Right renal cortex interstitium (tissue), 3 donors: ENCODE results near the gene CMTM7. TPM values are rescaled to one million over a fixed set of nuclear protein-coding genes. Genes with fewer than 3 reads are reported as not detected.
"Not testable (repeated sequence)": the region's sequence is repeated elsewhere in the genome, so short reads cannot be mapped to it uniquely, and the experiment has no call there.

Experiments used
- DNase-seq, 3 donors: peaks; one replicate each; pipeline ENCODE4 v3.0.0-alpha.2; 2013; ENCODE audit warnings: low read depth in 3 of 3, low spot score in 2 of 3
- polyA plus RNA-seq, 3 donors: library from polyadenylated mRNA; unstranded; fragments of 120-200 nt; gene quantifications; one replicate each; pipeline ENCODE4 v1.2.1, GENCODE V29; 2013; ENCODE audit not compliant: insufficient read length in 3 of 3

CMTM7 gene
- polyA plus RNA-seq, 3 donors: 42.3 to 47.7 (median 43.8) TPM

DNA sequence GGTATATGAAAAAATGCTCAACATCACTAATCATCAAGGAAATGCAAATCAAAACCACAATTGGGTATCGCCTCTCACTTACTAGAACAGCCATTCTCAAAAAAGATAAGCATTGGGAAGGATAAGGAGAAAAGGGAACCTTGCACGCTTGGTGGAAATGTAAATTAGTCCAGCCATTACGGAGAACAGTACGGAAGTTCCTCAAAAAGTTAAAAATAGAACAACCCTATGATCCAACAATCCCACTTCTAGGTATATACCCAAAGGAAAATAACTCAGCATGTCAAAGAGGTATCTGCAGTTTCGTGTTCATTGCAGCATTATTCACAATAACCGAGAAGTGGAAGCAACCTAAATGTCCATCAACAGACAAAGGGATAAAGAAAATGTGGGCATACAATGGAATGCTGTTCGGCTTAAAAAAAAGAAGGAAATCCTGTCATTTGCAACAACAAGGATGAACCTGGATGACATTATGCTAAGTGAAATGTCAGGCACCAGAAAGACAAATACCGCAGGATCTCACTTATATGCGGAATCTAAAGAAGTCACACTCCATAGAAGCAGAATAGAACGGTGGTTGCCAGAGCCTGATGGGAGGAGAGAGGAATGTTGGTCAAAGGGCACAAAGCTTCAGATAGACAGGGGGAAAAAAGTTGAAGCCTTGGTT lies 11.7 kb upstream of the CMTM7 start:
- no peak for DNase-seq

DNA sequence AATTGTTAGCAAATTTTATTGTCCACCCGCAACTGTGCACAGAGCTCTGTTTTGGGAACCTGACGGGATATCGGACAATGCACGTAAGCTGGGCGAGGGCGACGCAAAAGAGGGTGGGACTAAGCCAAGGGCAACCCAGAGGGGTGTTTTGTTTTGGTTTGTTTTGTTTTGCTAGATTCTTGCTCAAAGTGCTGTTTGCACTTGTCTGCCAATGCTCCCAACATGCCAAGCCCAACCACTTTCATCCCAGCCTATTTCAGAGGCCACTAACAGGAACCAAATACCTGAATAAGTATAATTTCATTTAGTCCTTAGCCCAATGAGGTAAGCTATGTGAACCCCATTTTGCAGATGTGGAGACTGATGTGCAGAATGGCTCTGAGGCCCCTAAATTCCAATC lies 9.7 kb upstream of the CMTM7 start:
- DNase-seq: no peak

GRCh38 chr3:32383136-32383711 lies 8.4 kb upstream of the CMTM7 start:
- DNase-seq: no peak

DNA sequence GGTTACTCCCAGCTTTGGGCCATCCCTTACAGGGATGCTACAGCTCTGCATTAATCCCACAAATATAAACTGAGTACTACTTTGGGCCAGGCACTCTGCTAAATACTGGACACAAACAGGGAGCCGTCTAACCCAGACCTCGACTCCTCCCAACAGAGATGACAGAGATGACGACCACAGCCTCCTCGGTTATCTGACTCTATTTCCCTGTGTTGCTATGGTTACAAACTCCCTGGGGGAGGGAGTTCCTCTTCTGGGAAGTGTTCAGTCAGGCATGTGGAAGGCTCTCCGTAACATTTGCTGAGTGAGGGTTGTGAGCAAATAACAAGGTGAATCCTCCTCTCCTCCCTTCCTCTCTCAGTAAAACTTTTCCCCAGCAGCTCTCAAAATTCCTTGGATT lies 6.7 kb upstream of the CMTM7 start:
- peak in 2 of 3 donors; percentile 69 to 73 for DNase-seq

- DNase-seq: no peak
These were observed 4.1 kb upstream of the CMTM7 start for GRCh38 chr3:32387512-32387911.

GRCh38 chr3:32389577-32389976 lies 2.1 kb upstream of the CMTM7 start:
- not testable (repeated sequence) for DNase-seq

DNA sequence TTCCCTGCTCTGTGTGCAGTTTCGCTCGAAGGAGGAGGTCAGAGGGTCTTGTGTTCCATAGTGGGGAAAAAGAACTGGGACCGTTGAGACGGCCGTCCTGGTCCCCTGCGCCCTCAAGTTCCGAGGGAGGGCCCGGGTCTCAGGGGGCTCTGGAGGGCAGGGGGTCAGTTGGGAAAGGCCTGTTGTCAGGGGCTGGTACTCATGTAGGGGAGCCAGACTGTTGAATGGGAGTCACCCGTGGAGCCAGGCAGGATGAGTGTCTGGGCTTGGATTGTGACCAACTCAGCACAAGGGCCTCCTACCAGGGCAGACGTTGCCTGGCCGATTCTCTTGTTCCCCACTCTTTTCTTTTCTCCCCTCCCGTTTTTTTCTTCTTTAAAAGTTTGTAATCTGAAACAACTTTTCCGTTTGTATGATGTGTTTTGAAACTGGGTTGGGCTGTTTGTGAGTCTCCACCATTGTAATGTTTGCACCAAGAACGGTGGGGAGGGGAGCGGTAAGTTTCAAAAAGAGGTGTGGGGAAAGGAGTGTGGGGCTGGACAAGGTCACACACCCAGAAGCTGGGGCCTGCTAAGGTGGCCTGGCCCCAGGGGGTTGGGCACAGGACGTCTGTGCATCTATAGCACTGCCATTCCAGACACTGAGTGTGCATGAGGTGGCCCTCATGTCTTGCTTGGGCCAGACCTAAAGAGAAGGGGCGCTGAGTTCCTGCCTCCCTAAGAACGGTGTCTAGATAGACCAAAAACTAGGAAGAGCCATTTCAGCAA lies 1.1 kb downstream of the CMTM7 start:
- DNase-seq: no peak

DNA sequence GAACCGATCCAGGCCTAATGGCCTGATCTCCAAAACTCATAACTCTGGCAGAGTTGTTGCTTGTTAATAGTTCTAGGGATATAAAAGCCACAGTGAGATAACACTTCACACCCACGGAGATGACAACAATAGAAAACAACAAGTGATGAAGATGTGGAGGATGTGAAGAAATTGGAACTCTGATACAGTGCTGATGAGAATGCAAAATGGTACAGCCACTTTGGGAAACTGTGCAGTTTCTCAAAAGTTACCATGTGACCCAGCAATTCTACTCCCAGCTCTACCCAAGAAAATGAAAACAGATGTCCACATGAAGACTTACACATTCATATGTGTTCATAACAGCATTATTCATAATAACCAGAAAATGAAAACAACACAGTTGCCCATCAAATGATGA lies 3.8 kb downstream of the CMTM7 start:
- no peak for DNase-seq

DNA sequence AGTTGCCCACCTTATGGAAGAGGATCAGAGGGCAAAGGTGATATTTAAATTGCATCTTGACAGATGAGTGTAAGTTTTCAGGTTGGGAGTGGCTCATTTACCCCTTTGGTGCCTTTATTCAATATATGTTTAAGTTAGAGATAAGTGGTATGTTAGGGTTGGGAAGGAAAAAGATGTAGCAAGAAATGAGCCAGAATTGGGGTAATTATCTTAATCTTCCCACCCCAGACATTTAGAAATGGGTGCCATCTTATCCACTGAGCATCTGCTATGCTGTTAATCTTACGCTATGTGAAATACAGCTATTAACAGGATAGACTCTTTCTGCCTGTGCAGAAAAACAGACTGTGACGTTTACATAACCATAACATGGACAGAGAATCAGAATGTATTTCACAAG lies 6.3 kb downstream of the CMTM7 start:
- no peak for DNase-seq

DNA sequence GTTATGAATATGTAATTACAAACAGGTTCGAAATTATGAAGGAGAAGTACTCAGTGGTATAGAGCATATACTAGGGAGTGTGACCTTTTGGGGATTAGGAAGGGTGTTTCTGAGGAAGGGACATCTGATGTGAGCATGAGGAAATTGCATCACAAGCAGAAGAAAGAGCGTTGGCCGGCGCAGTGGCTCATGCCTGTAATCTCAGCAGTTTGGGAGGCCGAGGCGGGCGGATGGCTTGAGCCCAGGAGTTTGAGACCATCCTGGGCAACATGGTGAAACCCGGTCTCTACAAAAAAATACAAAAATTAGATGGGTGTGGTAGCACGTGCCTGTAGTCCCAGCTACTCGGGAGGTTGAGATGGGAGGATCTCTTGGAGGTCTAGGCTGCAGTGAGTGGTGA lies 6.9 kb downstream of the CMTM7 start:
- no peak for DNase-seq

- DNase-seq: peak in 1 of 3 donors; percentile 59
These were observed 7.5 kb downstream of the CMTM7 start for GRCh38 chr3:32399030-32399620.

GRCh38 chr3:32401126-32401525 lies 9.5 kb downstream of the CMTM7 start:
- no peak for DNase-seq

- peak in 2 of 3 donors; percentile 63 to 75 for DNase-seq
These were observed 10.0 kb downstream of the CMTM7 start for GRCh38 chr3:32401556-32402081.

- DNase-seq: no peak
These were observed 12.0 kb downstream of the CMTM7 start for GRCh38 chr3:32403663-32404062.

GRCh38 chr3:32404714-32405113 lies 13.1 kb downstream of the CMTM7 start:
- no peak for DNase-seq

GRCh38 chr3:32405155-32405554 lies 13.5 kb downstream of the CMTM7 start:
- no peak for DNase-seq

- DNase-seq: no peak
These were observed 14.2 kb downstream of the CMTM7 start for GRCh38 chr3:32405711-32406323.

DNA sequence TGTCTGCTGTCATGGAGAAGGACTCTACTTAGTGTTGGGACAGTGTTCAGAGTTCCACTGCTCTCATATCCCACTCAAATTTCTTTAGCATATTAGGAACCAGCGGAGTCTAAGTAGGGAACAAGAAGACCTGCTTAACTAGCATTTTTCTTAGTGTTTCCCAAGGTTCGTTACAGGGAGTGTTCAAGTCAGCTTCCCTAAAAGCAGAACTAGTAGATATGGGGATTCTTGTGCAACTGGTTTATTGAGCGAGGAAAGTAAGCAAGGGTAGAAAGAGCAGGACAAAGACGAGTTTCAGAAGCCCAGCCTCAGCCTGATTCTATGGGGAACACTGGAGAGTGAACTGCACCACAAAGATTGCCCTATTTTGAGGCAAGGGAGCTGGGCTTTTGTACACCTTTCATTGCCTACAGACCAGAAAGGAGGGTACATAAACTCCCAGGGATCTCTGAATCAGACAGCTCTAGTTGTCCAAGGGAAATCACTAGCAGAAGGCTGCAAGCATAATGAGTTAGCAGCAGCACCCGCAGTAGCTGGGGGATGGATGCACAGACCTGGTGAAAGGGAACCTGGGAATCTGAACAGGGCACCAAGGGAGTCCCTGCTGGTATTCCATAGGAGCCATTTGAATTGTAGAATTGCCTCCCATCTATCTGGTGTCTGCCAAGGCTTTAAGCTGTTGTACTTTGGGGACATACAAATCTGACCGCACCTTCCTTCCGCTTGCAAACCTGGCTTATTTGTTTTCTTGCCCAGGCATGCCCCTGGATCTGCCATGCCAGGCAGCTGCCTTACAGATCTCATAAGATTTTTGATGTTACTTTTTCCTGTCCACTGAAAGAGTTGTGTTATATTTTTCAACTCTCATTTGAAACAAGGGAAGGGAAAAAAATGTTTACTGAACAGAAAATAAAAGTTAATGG lies 15.1 kb downstream of the CMTM7 start:
- DNase-seq: no peak

DNA sequence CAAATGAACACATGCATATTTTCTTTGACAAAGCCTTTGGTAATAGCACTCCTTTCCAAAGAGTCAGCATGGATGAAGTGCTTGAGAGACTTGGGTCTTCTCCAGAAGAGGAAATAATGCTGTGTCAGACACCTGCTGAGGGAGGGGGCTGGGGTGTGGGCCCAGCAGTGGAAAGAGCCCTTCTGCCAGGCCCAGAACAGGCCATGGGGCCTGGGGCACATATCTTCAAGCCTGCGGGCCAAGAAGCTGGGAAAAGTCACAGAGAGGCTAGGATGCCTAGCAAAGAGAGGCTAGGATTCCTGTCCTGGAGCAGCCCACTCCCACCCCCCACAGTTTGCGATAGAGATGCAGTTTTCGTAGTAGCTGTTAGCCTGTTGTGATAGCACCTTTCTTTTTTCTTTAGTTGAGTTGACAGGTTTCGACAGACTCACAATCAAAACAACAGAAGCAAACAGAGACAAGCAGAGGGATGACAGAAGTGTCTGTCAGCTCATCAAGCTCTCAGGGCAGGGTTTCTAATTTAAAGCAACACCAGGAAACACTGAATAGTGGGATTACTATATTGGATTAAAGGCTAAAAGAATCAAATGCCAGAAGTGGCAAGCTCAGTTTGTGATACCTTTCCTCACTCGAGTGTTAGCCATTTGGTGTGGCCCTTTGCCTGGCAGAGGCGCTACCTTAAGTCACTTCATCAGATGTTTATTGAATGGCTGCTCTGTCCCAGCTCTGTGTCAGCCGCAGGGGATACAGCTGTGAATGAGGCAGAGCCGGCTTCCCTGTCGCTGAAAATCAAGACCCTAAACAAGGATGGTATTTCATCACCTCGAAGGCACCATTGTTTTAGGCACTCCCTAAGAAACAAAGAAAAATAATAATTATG lies 19.0 kb downstream of the CMTM7 start:
- DNase-seq: no peak
